ENCODE measurements around the gene KRTAP3-2.

DNA sequence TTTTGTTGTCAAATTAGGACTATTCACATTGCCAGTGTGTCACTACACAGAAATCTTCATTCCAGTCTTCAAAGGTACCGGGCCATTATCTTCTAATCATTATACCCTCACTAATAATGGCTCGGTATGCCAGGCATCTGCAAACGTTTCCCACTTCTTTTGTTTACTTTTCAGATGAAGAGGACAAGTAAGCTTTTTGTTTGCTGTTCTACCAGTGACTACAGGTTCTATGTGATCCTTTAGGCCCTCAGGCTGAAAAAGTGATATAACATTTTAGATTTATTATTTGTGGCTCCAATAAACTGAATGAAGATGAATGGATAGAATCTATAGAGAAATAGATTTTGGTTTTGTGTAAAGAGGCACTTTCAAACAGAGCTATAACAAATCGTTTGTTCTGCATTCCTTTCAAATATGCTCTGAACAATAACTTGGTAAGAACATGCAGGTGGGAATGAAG lies 9.6 kb upstream of the KRTAP3-2 start:
- TF ChIP-seq POLR2AphosphoS5 (IDR thresholded peaks at IDR 0.05) (no peak), POLR2A (IDR thresholded peaks at IDR 0.05) (no peak)
- TF ChIP-seq, protein P1, sequence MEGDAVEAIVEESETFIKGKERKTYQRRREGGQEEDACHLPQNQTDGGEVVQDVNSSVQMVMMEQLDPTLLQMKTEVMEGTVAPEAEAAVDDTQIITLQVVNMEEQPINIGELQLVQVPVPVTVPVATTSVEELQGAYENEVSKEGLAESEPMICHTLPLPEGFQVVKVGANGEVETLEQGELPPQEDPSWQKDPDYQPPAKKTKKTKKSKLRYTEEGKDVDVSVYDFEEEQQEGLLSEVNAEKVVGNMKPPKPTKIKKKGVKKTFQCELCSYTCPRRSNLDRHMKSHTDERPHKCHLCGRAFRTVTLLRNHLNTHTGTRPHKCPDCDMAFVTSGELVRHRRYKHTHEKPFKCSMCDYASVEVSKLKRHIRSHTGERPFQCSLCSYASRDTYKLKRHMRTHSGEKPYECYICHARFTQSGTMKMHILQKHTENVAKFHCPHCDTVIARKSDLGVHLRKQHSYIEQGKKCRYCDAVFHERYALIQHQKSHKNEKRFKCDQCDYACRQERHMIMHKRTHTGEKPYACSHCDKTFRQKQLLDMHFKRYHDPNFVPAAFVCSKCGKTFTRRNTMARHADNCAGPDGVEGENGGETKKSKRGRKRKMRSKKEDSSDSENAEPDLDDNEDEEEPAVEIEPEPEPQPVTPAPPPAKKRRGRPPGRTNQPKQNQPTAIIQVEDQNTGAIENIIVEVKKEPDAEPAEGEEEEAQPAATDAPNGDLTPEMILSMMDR (IDR thresholded peaks at IDR 0.05), result no peak
